ENCODE results near the gene DHRS4L2.
"Not testable (repeated sequence)": the region's sequence is repeated elsewhere in the genome, so short reads cannot be mapped to it uniquely, and the experiment has no call there.

Gene DHRS4L2

DNA sequence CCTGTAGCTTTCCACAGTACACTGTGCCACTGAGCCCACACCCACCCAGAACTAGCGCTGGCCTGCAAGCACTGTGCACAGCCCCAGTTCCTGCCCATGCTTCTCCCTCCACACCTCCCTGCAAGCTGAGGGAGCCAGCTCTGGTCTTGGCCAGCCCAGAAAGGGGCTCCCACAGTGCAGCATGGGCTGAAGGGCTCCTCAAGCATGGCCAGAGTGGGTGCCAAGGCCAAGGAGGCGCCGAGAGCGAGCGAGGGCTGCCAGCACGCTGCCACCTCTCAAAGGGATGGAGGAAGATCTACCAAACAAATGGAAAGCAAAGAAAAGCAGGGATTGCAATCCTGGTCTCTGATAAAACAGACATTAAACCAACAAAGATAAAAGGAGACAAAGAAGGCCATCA lies 27.0 kb downstream of the DHRS4L2 start:
- H3K4me3 Mint-ChIP-seq; H3K27me3 Mint-ChIP-seq; intact Hi-C loops (cut with micrococcal nuclease); H3K27ac Mint-ChIP-seq; H3K36me3 Mint-ChIP-seq (ENCODE audit: low read depth); H3K9me3 Mint-ChIP-seq: not testable (repeated sequence)
- peaks cover 44% of the 10 kb centered on the region for H3K4me1 Mint-ChIP-seq (ENCODE audit: low read depth)

DNA sequence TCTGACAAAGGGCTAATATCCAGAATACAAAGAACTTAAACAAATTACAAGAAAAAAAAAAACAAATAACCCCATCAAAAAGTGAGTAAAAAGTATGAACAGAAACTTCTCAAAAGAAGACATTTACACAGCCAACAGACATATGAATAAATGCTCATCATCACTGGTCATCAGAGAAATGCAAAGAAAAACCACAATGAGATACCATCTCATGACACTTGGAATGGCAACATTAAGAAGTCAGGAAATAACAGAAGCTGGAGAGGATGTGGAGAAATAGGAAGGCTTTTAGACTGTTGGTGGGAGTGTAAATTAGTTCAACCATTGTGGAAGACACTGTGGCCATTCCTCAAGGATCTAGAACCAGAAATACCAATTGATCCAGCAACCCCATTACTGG lies 30.2 kb downstream of the DHRS4L2 start:
- H3K27ac Mint-ChIP-seq; intact Hi-C loops (cut with micrococcal nuclease); H3K36me3 Mint-ChIP-seq (ENCODE audit: low read depth); H3K9me3 Mint-ChIP-seq; H3K27me3 Mint-ChIP-seq; H3K4me3 Mint-ChIP-seq: not testable (repeated sequence)
- peaks cover 45% of the 10 kb centered on the region for H3K4me1 Mint-ChIP-seq (ENCODE audit: low read depth)

DNA sequence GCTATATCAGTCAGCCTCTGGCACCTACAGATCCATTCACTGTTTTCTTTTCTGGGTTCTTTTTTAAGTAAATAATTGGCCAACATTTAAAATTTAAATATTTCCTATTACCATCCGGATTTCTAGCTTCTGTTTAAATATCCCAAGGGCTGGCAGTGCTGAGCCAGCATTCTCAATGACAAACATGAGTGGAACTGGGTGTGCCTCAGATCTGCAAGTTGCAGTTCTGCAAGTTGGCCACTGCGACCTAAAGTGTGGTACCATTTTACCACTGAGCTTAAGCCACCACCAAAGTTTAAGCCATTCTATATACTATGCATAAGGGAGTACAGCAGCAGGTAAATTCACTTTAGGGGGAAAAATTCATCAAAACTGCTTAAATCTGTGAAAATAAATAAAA lies 31.2 kb downstream of the DHRS4L2 start:
- H3K9me3 Mint-ChIP-seq; H3K36me3 Mint-ChIP-seq (ENCODE audit: low read depth); H3K4me3 Mint-ChIP-seq; H3K27me3 Mint-ChIP-seq; H3K27ac Mint-ChIP-seq; intact Hi-C loops (cut with micrococcal nuclease): not testable (repeated sequence)
- H3K4me1 Mint-ChIP-seq (ENCODE audit: low read depth): peaks cover 50% of the 10 kb centered on the region

DNA sequence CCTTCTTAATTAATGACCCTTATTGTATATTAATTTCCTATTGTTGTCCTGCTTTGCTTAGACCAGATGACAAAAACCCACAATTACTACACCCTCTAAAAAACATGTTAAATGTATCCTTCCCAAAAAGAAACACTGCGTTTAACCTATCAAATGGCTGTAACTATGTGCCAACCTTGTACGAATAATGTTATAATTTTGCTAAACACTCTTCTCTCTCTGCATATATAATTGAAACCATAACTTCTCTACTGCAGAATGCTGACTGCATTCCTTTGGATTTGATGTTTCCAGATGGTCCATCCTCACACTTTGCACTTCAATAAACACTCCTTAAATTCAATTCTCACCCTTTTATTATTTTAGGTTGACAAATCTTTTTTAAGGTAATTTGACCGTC lies 31.8 kb downstream of the DHRS4L2 start:
- intact Hi-C loops (cut with micrococcal nuclease); H3K27ac Mint-ChIP-seq: not testable (repeated sequence)

DNA sequence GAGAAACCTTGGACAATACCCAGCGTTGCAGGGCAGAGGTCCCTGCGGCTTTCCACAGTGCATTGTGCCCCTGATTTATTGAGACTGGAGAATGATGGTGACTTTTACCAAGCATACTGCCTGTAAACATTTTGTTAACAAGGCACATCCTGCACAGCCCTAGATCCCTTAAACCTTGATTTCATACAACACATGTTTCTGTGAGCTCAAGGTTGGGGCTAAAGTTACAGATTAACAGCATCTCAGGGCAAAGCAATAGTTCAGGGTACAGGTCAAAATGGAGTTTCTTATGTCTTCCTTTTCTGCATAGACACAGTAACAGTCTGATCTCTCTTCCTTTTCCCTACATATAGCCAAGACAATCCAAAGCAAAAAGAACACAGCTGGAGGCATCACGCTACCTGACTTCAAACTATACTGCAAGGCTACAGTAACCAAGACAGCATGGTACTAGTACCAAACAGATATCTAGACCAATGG lies 36.2 kb downstream of the DHRS4L2 start:
- H3K9me3 Mint-ChIP-seq; intact Hi-C loops (cut with micrococcal nuclease); H3K4me3 Mint-ChIP-seq; H3K27me3 Mint-ChIP-seq; H3K27ac Mint-ChIP-seq; H3K36me3 Mint-ChIP-seq (ENCODE audit: low read depth): not testable (repeated sequence)
- H3K4me1 Mint-ChIP-seq (ENCODE audit: low read depth): peaks cover 27% of the 10 kb centered on the region

More for the DNA sequence above, 31.8 kb downstream of the DHRS4L2 start:
- peaks cover 50% of the 10 kb centered on the region for H3K4me1 Mint-ChIP-seq (ENCODE audit: low read depth)
- H3K4me3 Mint-ChIP-seq; H3K27me3 Mint-ChIP-seq; H3K9me3 Mint-ChIP-seq; H3K36me3 Mint-ChIP-seq (ENCODE audit: low read depth): not testable (repeated sequence)

DNA sequence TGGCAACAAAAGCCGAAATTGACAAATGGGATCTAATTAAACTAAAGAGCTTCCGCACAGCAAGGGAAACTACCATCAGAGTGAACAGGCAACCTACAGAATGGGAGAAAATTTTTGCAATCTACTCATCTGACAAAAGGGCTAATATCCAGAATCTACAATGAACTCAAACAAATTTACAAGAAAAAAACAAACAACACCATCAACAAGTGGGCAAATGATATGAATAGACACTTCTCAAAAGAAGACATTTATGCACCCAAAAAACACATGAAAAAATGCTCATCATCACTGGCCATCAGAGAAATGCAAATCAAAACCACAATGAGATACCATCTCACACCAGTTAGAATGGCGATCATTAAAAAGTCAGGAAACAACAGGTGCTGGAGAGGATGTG lies 41.0 kb downstream of the DHRS4L2 start:
- H3K27me3 Mint-ChIP-seq; H3K9me3 Mint-ChIP-seq; H3K36me3 Mint-ChIP-seq (ENCODE audit: low read depth); intact Hi-C loops (cut with micrococcal nuclease); H3K4me3 Mint-ChIP-seq; H3K27ac Mint-ChIP-seq: not testable (repeated sequence)
- H3K4me1 Mint-ChIP-seq (ENCODE audit: low read depth): peaks cover 34% of the 10 kb centered on the region

DNA sequence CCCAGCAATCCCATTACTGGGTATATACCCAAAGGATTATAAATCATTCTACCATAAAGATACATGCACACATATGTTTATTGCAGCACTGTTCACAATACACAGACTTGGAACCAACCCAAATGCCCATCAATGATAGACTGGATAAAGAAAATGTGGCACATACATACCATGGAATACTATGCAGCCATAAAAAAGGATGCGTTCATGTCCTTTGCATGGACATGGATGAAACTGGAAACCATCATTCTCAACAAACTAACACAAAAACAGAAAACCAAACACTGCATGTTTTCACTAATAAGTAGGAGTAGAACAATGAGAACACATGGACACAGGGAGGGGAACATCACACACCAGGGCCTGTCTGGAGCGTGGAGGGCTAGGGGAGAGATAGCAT lies 42.6 kb downstream of the DHRS4L2 start:
- H3K4me3 Mint-ChIP-seq; H3K36me3 Mint-ChIP-seq (ENCODE audit: low read depth); H3K27me3 Mint-ChIP-seq; H3K27ac Mint-ChIP-seq; H3K9me3 Mint-ChIP-seq; intact Hi-C loops (cut with micrococcal nuclease): not testable (repeated sequence)
- H3K4me1 Mint-ChIP-seq (ENCODE audit: low read depth): peaks cover 45% of the 10 kb centered on the region

DNA sequence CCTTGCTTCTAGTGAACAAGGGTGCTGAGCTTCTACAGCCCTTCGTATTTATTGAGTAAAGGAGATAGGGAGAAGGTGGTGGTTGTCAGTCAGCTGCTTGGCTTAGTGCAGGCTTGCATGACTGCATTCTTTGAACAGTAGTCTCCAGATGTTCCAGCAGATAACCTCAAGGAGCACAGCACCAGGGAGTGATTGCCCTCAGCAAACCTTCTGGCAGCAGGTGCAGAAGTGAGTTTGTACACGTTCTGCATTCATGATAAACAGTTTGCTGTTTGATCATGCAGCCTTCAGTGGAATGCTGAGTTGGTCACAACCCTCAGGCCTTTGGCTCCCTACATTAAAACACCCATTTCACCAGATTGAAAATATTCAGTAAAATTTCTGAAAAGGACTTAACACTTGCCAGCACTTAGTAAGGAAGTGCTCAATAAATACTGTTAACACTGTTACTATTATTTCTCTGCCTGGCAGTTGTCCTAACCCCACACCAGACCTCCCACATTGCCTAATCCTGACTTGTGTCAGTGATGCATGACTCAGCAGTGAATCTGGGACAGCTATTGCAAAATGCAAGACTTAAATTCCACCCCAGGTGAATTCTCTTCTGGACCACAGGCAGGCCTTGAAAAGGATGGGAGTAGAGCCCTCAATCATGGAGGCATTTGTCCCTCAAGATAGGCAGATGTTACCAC lies 44.1 kb downstream of the DHRS4L2 start:
- intact Hi-C loops (cut with micrococcal nuclease): no loop called here
- Mint-ChIP-seq H3K9me3 (peaks cover 5% of the 10 kb centered on the region), H3K27ac (peak overlapping the region; percentile 1), H3K36me3 (ENCODE audit: low read depth) (peaks cover 12% of the 10 kb centered on the region), H3K4me3 (no peak overlapping the region), H3K4me1 (ENCODE audit: low read depth) (peaks cover 51% of the 10 kb centered on the region), H3K27me3 (no peaks in the 10 kb centered on the region)

DNA sequence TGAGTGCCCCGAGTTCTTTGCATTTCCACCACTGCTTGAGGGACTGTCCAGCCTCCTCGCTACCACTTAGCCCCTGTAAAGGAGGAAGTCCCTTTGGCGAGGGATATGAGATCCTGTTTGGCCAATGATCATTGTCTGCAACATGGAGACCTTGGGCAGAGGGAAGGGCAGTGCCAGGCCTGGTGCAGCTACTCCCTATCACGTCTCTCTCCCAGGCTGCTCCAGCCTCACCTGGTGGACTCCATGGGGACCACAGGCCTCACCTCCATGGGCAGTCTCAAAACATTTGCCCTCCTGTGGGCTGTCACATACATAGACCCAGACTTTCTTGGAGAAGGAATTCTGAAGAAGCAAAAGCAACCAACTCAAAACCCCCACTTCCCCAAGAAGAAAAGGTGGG lies 47.0 kb downstream of the DHRS4L2 start:
- Mint-ChIP-seq H3K4me3 (peak overlapping the region; percentile 90), H3K4me1 (ENCODE audit: low read depth) (peaks cover 65% of the 10 kb centered on the region), H3K27ac (peak overlapping the region; percentile 97), H3K36me3 (ENCODE audit: low read depth) (peaks cover 12% of the 10 kb centered on the region)
- not testable (repeated sequence) for H3K9me3 Mint-ChIP-seq, H3K27me3 Mint-ChIP-seq
- intact Hi-C loops (cut with micrococcal nuclease): loop anchor here (1.0 to 5.0 kb wide), 2 partner anchors 21 to 48 kb away; partner anchors contain the start of gene DHRS4L2

DNA sequence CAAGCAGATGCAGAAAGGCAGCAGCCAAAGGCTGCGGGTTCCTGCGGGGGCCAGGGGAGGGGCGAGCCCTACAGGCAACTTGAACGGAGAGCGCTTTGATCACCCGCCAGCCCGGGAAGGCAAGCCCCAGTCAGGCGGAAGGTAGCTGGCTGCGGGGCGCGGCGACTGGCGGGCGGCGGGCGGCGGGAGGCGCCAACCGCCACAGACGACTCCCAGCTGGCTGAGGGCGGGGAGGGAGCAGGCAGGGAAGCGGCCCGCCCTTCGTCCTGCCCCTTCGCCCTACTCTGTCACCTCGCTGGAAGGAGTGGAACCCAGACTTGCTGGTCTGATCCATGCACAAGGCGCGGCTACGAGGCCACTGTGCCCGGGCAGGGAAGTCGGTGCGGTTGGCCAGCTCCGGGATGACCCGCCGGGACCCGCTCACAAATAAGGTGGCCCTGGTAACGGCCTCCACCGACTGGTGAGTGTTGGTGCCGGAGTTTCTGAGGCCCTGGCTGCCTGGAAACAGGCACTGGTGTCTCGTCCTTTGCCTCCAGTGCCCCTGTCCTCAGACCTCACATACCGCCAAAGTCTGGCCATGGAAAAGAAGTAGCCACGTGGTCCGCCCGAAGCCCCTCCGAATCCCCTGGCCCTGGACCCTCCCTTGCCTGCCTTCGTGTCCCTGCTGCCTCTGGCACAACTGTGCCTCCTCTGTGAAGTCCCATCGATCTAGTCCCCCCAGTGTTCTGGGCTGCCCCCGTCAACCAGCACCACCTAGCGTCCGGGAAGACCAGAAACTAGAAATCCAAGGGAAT lies 47.6 kb downstream of the DHRS4L2 start:
- H3K27ac Mint-ChIP-seq: peak overlapping the region; percentile 97
- no peaks in the 10 kb centered on the region for H3K27me3 Mint-ChIP-seq
- peaks cover 10% of the 10 kb centered on the region for H3K36me3 Mint-ChIP-seq (ENCODE audit: low read depth)
- H3K4me3 Mint-ChIP-seq: peak overlapping the region; percentile 90
- intact Hi-C loops (cut with micrococcal nuclease): loop anchor here (1.0 to 5.0 kb wide), 2 partner anchors 22 to 49 kb away; partner anchors contain the start of gene DHRS4L2
- H3K9me3 Mint-ChIP-seq: peaks cover 2% of the 10 kb centered on the region
- peaks cover 65% of the 10 kb centered on the region for H3K4me1 Mint-ChIP-seq (ENCODE audit: low read depth)

DNA sequence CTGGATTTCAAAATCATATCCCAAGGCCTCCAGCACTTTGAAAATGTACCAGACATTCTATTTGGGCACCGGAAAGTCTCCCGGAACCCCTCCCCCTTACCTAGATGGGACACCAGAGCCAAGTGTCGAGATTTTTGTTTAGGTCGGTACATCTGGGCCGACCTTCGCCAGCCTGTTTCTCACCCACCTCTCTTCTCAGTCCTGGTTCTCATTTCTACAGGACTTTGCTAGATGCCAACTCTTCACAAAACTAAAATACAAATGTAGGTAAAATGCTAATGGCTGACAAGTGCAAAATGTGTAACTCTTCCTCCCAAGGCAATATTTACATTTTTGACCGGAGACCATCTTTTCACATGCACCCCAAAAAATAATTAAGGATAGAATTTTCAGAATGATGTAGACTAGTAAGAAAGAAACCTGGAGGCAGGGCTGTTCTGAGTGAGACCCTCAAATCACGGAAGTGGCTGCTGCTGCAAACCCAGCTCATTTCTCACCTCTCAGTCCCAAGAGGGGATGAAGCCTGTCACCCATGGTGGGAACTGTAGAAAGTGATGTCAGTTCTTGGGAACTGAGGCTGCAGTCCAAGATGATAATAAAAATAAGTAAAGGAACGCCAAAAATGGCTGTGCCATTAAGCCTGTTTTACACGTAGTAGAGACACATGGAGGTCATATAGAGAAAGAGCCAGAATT lies 48.4 kb downstream of the DHRS4L2 start:
- H3K36me3 Mint-ChIP-seq (ENCODE audit: low read depth); H3K9me3 Mint-ChIP-seq; H3K27me3 Mint-ChIP-seq: not testable (repeated sequence)
- H3K4me3 Mint-ChIP-seq: peak overlapping the region; percentile 90
- peak overlapping the region; percentile 97 for H3K27ac Mint-ChIP-seq
- intact Hi-C loops (cut with micrococcal nuclease): loop anchor here (1.0 to 5.0 kb wide), 2 partner anchors 23 to 50 kb away; partner anchors contain the start of gene DHRS4L2
- peaks cover 65% of the 10 kb centered on the region for H3K4me1 Mint-ChIP-seq (ENCODE audit: low read depth)

DNA sequence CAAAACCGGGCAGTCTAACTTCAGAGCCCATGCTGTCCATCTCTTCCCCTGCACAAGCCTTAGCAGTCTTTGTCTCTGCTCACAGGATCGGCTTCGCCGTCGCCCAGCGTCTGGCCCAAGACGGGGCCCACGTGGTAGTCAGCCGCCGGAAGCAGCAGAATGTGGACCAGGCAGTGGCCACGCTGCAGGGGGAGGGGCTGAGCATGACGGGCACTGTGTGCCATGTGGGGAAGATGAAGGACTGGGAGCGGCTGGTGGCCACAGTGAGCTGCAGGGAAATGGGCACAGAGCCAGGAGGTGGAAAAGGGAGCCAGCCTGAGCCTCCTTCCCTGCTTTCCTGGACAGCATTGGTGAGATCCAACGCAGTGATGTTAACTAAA lies 48.9 kb downstream of the DHRS4L2 start:
- H3K9me3 Mint-ChIP-seq: no peaks in the 10 kb centered on the region
- H3K36me3 Mint-ChIP-seq (ENCODE audit: low read depth): peaks cover 6% of the 10 kb centered on the region
- H3K27me3 Mint-ChIP-seq: no peaks in the 10 kb centered on the region
- peaks cover 60% of the 10 kb centered on the region for H3K4me1 Mint-ChIP-seq (ENCODE audit: low read depth)
- H3K4me3 Mint-ChIP-seq: no peak overlapping the region
- intact Hi-C loops (cut with micrococcal nuclease): loop anchor here (5.0 kb wide), 1 partner anchor 50 kb away; the partner anchor contains the start of gene DHRS4L2
- no peak overlapping the region for H3K27ac Mint-ChIP-seq

DNA sequence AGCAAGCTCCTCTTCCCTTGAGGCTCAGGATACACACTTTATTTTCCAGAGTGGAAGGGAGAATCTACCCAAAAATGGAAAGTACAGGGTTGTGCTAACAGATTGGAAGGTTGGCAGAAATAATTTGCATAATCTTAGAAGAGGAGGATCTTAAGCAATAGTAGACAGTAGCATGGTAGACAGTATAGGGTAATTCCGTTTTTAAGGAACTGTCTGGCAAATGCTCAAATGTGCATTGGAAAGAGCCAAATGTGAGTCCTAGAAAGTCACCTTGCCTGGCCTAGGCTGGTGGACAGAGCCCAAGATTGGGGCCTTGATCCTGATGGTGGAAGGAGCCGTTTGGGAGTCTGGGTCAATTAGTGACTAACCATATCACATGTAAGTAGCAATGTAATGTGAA lies 50.0 kb downstream of the DHRS4L2 start:
- Mint-ChIP-seq H3K4me1 (ENCODE audit: low read depth) (peaks cover 49% of the 10 kb centered on the region), H3K27ac (peak overlapping the region; percentile 56), H3K36me3 (ENCODE audit: low read depth) (peaks cover 6% of the 10 kb centered on the region), H3K27me3 (no peaks in the 10 kb centered on the region), H3K9me3 (no peaks in the 10 kb centered on the region), H3K4me3 (no peak overlapping the region)
- intact Hi-C loops (cut with micrococcal nuclease): loop anchor here (5.0 kb wide), 1 partner anchor 51 kb away; the partner anchor contains the start of gene DHRS4L2

DNA sequence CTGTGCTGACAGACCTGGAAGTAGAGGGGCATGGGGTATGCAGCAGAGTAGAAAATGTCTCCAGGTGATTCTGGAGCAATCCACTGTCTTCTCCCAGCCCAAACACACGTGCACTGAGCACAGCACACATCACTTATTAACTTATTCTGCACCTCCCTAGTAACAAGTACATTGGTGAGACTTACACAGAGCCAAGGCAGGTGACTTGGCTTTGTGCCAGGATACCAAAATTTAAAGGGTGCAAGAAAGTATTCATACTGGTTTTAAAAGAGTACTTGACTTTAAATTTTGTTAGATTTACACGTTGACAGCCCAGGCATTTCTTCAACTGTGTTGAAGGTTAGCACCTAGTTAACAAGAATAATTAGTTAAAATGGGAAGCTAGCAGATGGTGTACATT lies 52.0 kb downstream of the DHRS4L2 start:
- H3K9me3 Mint-ChIP-seq: no peaks in the 10 kb centered on the region
- no peak overlapping the region for H3K27ac Mint-ChIP-seq
- no peak overlapping the region for H3K4me3 Mint-ChIP-seq
- H3K27me3 Mint-ChIP-seq: no peaks in the 10 kb centered on the region
- peaks cover 37% of the 10 kb centered on the region for H3K4me1 Mint-ChIP-seq (ENCODE audit: low read depth)
- intact Hi-C loops (cut with micrococcal nuclease): no loop called here
- peaks cover 6% of the 10 kb centered on the region for H3K36me3 Mint-ChIP-seq (ENCODE audit: low read depth)

All from dendritic cell treated with granulocyte-macrophage colony-stimulating factor and Interleukin-4, amounts not matched to agents 40 ng/mL and 50 ng/mL, for 4 days (primary cell).